ENCODE measurements around the gene EFCC1. TPM values are rescaled to one million over a fixed set of nuclear protein-coding genes. Genes with fewer than 3 reads are reported as not detected.
A peak's percentile ranks its signal among the peaks of the same experiment; 100 is the strongest.

Gene EFCC1
- total RNA-seq, 1 donor: 0.10 TPM

- Histone ChIP-seq H3K27me3 (ENCODE audit: insufficient read depth, low read length) (no peaks in the 10 kb centered on the region), H3K9me3 (ENCODE audit: low read depth, low read length) (no peaks in the 10 kb centered on the region), H3K4me1 (ENCODE audit: insufficient read depth, low read length) (peaks cover 35% of the 10 kb centered on the region), H3K4me3 (ENCODE audit: low read length) (no peak overlapping the region)
These were observed 15.8 kb downstream of the EFCC1 start for GRCh38 chr3:129016720-129017483.

- H3K4me1 ChIP-seq (ENCODE audit: insufficient read depth, low read length): peaks cover 35% of the 10 kb centered on the region
- H3K27me3 ChIP-seq (ENCODE audit: insufficient read depth, low read length): no peaks in the 10 kb centered on the region
- no peaks in the 10 kb centered on the region for H3K9me3 ChIP-seq (ENCODE audit: low read depth, low read length)
- no peak overlapping the region for H3K4me3 ChIP-seq (ENCODE audit: low read length)
These were observed 16.4 kb downstream of the EFCC1 start for GRCh38 chr3:129017484-129017899.

- peaks cover 35% of the 10 kb centered on the region for H3K4me1 ChIP-seq (ENCODE audit: insufficient read depth, low read length)
- no peak overlapping the region for H3K4me3 ChIP-seq (ENCODE audit: low read length)
- H3K27me3 ChIP-seq (ENCODE audit: insufficient read depth, low read length): no peaks in the 10 kb centered on the region
- H3K9me3 ChIP-seq (ENCODE audit: low read depth, low read length): no peaks in the 10 kb centered on the region
These were observed 17.2 kb downstream of the EFCC1 start for GRCh38 chr3:129018271-129018670.

DNA sequence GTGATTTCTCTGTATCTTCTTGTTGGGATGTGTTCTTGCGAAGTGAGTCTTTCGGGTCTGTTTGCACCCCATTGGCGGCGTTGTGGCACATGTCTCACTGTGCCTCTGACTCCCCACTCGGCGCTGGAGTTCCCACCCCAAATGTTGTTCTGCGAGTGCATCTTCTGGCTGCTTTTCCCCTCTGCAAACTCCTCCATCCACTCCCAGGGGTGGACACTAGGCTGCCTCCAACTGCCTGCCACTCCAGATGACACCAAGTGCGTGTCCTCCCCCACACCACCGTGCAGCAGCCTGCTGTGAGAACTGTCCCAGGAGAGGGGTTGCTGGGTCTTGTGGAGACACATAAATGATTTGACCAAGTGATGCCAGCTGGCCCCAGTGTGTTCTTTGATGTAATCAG is 17.6 kb downstream of the EFCC1 start:
- H3K9me3 ChIP-seq (ENCODE audit: low read depth, low read length): no peaks in the 10 kb centered on the region
- H3K27me3 ChIP-seq (ENCODE audit: insufficient read depth, low read length): no peaks in the 10 kb centered on the region
- H3K4me1 ChIP-seq (ENCODE audit: insufficient read depth, low read length): peaks cover 35% of the 10 kb centered on the region
- no peak overlapping the region for H3K4me3 ChIP-seq (ENCODE audit: low read length)

GRCh38 chr3:129019266-129019665 is 18.2 kb downstream of the EFCC1 start:
- peaks cover 35% of the 10 kb centered on the region for H3K4me1 ChIP-seq (ENCODE audit: insufficient read depth, low read length)
- no peak overlapping the region for H3K4me3 ChIP-seq (ENCODE audit: low read length)
- H3K27me3 ChIP-seq (ENCODE audit: insufficient read depth, low read length): no peaks in the 10 kb centered on the region
- H3K9me3 ChIP-seq (ENCODE audit: low read depth, low read length): no peaks in the 10 kb centered on the region

- Histone ChIP-seq H3K4me1 (ENCODE audit: insufficient read depth, low read length) (peaks cover 24% of the 10 kb centered on the region), H3K9me3 (ENCODE audit: low read depth, low read length) (no peaks in the 10 kb centered on the region), H3K27me3 (ENCODE audit: insufficient read depth, low read length) (no peaks in the 10 kb centered on the region)
These were observed 19.6 kb downstream of the EFCC1 start for GRCh38 chr3:129020691-129021090.

DNA sequence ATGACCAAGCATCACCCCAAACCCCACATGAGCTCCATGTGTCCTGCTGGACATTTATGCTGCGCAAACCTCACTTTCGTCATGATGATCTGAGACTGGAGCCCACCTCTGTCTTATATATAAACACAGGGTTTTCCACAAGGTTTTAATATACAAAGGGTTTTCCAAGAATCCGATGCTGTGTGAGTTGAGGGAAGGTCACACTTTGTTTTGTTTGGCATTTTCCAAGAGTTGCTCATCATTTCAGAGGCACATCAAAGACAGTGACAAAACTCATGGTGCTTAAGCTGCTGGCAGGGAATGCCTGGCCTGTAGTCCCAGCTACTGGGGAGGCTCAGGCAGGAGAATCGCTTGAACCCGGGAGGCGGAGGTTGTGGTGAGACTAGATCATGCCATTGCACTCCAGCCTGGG is 20.0 kb downstream of the EFCC1 start:
- no peaks in the 10 kb centered on the region for H3K9me3 ChIP-seq (ENCODE audit: low read depth, low read length)
- no peak overlapping the region for H3K4me3 ChIP-seq (ENCODE audit: low read length)
- peaks cover 22% of the 10 kb centered on the region for H3K4me1 ChIP-seq (ENCODE audit: insufficient read depth, low read length)
- no peaks in the 10 kb centered on the region for H3K27me3 ChIP-seq (ENCODE audit: insufficient read depth, low read length)

More at GRCh38 chr3:129020691-129021090, 19.6 kb downstream of the EFCC1 start:
- no peak overlapping the region for H3K4me3 ChIP-seq (ENCODE audit: low read length)

DNA sequence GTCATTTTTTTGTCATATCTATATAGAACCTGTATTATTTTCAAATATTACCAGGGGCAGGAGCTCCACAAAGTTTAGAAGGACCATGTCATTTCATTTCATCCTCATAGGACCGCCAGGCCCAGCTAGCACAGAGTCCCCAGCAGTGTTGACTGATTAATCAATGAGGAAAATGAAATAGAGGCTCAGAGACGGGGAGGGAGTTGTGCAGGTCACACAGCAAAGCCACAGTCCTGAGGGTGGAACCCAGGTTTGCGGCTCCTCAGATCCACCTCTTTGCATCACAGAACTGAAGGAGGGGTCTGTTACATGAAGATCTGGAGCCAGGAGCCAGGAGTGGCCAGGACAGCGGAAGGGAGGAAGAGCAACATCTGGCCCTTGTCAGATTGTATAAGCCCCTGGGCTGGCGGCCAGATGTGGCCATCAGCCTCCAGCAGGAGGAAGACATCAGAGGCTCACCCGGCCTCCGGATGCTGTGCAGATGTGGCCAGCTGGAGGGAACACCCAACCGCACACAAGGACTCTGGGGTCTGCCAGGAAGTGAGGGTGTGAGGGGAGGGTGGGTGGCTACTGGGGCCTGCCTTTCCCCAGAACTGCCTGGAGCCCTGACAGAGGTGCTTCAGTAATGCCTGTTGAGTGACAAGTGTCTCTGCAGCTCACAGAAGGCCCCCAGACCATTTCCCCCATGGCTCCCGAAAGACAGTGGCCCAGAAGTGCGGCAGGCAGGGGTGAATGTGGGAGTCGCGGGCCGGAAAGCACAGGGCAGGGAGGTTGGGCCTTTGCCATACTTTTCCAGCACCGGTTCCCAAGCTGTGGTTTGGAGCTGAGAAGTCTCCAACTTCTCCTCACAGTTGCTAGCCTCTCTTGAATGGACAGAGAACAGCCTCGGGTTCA is 21.3 kb downstream of the EFCC1 start:
- Histone ChIP-seq H3K27me3 (ENCODE audit: insufficient read depth, low read length) (no peaks in the 10 kb centered on the region), H3K4me3 (ENCODE audit: low read length) (no peak overlapping the region), H3K4me1 (ENCODE audit: insufficient read depth, low read length) (peaks cover 20% of the 10 kb centered on the region), H3K9me3 (ENCODE audit: low read depth, low read length) (no peaks in the 10 kb centered on the region)

GRCh38 chr3:129023008-129023358 is 21.9 kb downstream of the EFCC1 start:
- no peak overlapping the region for H3K4me3 ChIP-seq (ENCODE audit: low read length)
- H3K4me1 ChIP-seq (ENCODE audit: insufficient read depth, low read length): peaks cover 16% of the 10 kb centered on the region
- H3K9me3 ChIP-seq (ENCODE audit: low read depth, low read length): no peaks in the 10 kb centered on the region
- H3K27me3 ChIP-seq (ENCODE audit: insufficient read depth, low read length): no peaks in the 10 kb centered on the region

- Histone ChIP-seq H3K27me3 (ENCODE audit: insufficient read depth, low read length) (no peaks in the 10 kb centered on the region), H3K4me1 (ENCODE audit: insufficient read depth, low read length) (peaks cover 15% of the 10 kb centered on the region), H3K4me3 (ENCODE audit: low read length) (no peak overlapping the region), H3K9me3 (ENCODE audit: low read depth, low read length) (no peaks in the 10 kb centered on the region)
These were observed 22.8 kb downstream of the EFCC1 start for GRCh38 chr3:129023909-129024308.

DNA sequence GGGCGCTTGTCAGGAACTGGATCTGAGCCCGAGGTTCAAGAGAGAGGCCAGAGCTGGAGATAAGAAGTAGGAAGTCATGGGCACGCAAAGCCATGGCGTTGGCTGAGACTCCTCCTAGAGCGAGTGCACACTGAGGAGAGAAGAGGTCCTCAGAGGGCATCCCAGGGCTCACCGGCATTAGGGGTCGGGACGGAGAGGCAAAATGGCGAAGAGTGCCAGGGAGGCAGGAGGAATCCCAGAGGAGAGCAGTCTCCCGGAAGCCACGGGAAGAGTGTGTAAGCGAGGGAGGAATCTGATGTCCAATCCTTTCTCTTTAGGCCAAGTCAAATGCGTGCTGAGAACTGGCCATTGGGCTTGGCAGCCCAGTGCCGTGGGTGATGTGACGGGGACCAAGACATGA is 24.0 kb downstream of the EFCC1 start:
- Histone ChIP-seq H3K4me1 (ENCODE audit: insufficient read depth, low read length) (peaks cover 15% of the 10 kb centered on the region), H3K27me3 (ENCODE audit: insufficient read depth, low read length) (no peaks in the 10 kb centered on the region), H3K4me3 (ENCODE audit: low read length) (no peak overlapping the region), H3K9me3 (ENCODE audit: low read depth, low read length) (no peaks in the 10 kb centered on the region)

DNA sequence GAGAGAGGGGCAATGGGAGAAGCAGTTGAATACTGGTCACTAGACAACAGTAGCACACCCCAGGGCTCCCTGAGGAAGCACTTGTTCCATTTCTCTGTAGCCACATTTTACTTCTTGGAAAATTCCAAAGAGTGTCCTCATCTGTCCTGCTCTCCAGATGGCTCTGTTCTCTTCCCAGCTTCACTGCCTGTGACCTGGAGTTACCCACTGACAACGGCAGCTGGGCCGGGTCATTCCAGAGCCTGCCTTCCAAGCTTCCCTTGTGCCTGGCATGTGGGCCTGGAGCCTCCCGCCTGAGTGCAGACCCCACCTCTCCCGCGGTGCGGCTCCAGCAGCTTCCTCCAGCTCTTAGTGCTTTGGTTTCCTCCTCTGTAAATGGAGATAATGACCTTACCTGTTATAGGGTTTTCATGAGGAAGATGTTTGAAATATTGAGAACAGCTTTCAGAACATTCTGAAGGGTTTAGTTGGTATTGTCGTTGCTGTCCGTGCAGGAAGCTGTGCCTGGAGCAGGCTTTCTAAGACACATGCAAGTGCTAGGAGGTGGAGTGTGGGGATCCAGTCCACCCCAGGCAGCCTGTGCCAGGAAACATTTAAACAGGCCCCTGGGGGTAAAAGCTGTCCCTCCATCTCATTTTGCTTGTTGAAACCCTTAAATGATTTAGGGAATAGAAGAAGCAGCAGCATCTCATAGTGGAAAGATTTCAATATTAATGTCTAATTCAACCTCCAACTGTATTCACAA is 24.8 kb downstream of the EFCC1 start:
- peaks cover 15% of the 10 kb centered on the region for H3K4me1 ChIP-seq (ENCODE audit: insufficient read depth, low read length)
- no peaks in the 10 kb centered on the region for H3K9me3 ChIP-seq (ENCODE audit: low read depth, low read length)
- H3K4me3 ChIP-seq (ENCODE audit: low read length): no peak overlapping the region
- no peaks in the 10 kb centered on the region for H3K27me3 ChIP-seq (ENCODE audit: insufficient read depth, low read length)

DNA sequence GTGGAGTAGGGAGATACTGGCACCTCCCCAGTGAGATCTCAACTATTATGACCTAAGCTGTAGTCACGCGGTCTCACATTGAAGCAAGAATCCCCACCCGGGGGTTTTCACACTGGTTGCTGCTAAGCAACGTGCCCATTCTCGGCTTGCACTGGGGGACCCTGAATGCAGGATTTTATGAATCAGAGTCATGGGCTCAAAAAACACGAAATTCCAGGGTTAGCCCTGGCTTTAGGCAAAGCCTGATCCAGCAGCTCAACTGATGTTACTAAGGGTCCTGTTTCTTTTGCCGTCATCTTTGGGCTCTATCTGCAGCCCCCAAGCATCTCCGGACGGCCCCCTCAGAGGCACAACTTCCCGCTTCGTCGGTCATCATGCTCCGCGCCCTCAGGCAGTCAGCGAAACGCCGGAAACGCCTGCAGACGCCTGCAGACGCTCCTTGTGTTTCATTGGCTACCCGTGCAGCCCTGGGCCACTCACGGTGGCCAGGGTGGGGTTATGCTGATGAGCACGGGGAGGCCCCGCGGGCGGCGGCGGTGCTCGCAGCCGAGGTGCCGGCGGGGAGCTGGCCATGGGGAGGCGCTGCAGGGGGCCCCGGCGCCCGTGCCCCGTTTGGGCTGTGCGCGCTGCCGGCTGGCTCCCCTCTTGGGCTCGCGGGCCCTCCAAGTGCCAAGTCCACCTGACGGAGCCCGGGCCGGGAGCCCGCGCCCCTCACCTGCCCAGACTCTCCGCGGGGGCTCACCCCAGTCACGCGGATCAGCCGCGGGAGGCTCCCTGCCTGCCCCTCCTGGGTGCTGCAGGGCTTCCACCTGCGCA is 25.8 kb downstream of the EFCC1 start:
- Histone ChIP-seq H3K27me3 (ENCODE audit: insufficient read depth, low read length) (no peaks in the 10 kb centered on the region), H3K4me1 (ENCODE audit: insufficient read depth, low read length) (peaks cover 15% of the 10 kb centered on the region), H3K9me3 (ENCODE audit: low read depth, low read length) (no peaks in the 10 kb centered on the region), H3K4me3 (ENCODE audit: low read length) (peak overlapping the region; percentile 33)

- Histone ChIP-seq H3K4me3 (ENCODE audit: low read length) (peak overlapping the region; percentile 33), H3K4me1 (ENCODE audit: insufficient read depth, low read length) (peaks cover 15% of the 10 kb centered on the region), H3K27me3 (ENCODE audit: insufficient read depth, low read length) (no peaks in the 10 kb centered on the region), H3K9me3 (ENCODE audit: low read depth, low read length) (no peaks in the 10 kb centered on the region)
These were observed 26.4 kb downstream of the EFCC1 start for GRCh38 chr3:129027544-129027880.

Data from mononuclear cell (primary cell).